WI38 (cell line): ENCODE measurements around the gene ZMYND8.
A peak's percentile ranks its signal among the peaks of the same experiment; 100 is the strongest.
"Not testable (repeated sequence)": the region's sequence is repeated elsewhere in the genome, so short reads cannot be mapped to it uniquely, and the experiment has no call there.

Experiments
- H3K4me3 ChIP-seq: 2 replicates; pipeline ENCODE4 v1.5.1; 2011; ENCODE audit warnings: low read depth, mild to moderate bottlenecking, control low read depth, low read length
- CTCF ChIP-seq: IDR thresholded peaks from 2 replicates; pipeline ENCODE4 v1.5.1; 2012; ENCODE audit warnings: low read depth, mild to moderate bottlenecking, control low read depth, low read length

The ZMYND8 gene

GRCh38 chr20:47309806-47310426, 46.6 kb downstream of the ZMYND8 start:
- no peak for TF ChIP-seq CTCF

GRCh38 chr20:47309394-47309793, 47.1 kb downstream of the ZMYND8 start:
- TF ChIP-seq CTCF: no peak
- H3K4me3 ChIP-seq: no peak overlapping the region

More at GRCh38 chr20:47309806-47310426, 46.6 kb downstream of the ZMYND8 start:
- H3K4me3 ChIP-seq: no peak overlapping the region

DNA sequence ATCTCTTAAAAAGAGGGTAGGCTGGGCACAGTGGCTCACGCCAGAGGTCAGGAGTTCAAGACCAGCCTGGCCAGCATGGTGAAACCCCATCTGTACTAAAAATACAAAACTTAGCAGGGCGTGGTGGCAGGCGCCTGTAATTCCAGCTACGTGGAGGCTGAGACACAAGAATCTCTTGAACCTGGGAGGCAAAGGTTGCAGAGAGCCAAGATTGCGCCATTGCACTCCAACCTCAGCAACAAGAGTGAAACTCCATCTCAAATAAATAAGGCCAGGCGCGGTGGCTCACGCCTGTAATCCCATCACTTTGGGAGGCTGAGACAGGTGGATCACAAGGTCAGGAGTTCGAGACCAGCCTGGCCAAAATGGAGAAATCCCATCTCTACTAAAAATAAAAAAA, 48.9 kb downstream of the ZMYND8 start:
- H3K4me3 ChIP-seq: not testable (repeated sequence)

DNA sequence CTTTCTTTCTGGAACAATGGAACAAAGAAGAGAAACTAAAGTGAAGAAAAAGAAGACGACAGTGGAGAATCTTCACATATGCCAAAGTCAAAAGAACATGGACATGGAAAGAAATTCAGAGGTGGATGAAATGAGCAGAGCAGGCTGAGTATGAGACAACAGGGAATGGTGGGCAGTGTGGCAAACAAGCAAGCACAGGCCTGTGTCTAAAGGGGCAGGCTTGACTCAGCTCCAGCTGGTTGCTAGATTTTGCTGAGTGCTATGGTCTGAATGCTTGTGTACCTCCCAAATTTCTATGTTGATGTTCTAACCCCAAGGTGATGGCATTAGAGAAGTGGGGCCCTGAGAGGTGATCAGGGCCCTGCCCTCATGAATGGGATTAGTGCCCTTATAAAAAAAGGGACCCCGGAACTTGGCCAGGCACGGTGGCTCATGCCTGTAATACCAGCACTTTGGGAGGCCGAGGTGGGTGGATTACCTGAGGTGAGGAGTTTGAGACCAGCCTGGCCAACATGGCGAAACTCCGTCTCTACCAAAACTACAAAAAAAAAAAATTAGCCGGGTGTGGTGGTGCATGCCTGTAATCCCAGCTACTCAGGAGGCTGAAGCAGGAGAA, 49.6 kb downstream of the ZMYND8 start:
- no peak overlapping the region for H3K4me3 ChIP-seq
- no peak for TF ChIP-seq CTCF

DNA sequence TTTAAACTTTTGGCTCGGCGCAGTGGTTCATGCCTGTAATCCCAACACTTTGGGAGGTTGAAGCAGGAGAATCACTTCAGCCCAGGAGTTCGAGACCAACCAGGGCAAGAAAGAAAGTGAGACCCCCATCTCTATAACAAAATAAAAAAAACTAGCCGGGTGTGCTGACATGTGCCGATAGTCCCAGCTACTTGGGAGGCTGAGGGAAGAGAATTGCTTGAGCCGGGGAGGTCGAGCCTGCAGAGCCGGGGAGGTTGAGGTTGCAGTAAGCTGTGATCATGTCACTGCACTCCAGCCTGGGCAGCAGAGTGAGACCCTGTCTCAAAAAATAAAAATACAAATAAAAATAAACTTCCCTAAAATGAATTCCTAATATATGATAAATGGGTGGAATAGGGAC, 50.4 kb downstream of the ZMYND8 start:
- no peak for TF ChIP-seq CTCF

DNA sequence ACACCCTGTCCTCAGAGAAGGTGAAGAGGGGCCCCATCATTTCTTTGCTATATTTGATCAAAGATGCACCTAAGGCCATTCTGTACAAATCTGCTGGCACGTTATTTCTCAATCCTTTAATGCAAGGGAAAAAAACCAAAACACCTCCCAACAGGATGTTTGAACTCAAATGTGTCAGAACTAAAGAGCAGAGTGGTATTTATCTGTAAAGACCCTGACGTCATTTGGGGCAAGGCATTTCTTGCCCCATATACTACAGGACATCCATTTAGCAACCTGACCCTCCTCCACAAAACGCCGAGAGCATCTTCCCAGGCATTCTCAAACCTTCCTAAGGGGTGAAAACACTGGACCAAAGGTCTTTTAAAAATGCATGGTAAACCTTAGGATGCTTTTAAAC, 50.8 kb downstream of the ZMYND8 start:
- no peak overlapping the region for H3K4me3 ChIP-seq
- TF ChIP-seq CTCF: no peak

More for the DNA sequence above, 50.4 kb downstream of the ZMYND8 start:
- H3K4me3 ChIP-seq: no peak overlapping the region

DNA sequence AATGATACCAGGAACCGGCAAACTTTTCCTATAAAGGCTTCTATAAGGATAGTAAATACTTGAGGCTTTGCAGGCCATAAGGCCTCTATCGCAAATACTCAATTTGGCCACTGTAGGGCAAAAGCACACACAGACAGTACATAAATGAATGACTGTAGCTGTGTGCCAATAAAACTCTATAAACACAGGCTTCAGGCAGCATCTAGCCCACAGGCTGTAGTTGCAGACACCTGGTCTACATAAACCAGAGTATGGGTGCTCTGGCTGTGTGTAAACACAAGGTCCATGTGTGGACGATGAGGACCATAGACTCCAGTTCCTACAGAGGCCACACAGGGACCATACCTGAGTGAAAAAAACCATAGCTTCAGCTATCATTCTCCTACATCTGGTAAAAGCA, 52.2 kb downstream of the ZMYND8 start:
- 0 out of 2 replicates have a peak, but pooled peaks have one; percentile 14 for TF ChIP-seq CTCF
- H3K4me3 ChIP-seq: no peak overlapping the region

DNA sequence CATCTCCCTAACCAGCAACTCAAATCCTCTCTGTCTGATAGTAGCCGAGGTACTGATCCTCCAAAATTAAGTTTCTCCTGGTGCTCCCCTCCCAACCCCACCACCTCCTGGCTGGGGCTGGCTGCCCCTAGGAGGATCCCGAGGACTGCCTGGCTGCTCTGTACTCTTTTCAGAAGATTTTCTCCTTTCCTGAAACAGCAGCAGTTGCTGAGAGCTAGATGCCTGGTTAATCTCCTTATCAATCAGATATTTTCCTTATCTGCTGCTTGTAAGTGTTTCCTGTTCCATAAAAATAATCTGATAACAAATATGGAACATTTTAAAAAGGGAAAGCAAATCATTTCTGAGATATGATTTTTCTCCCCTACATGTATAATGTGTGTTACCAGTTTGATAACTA, 52.8 kb downstream of the ZMYND8 start:
- no peak for TF ChIP-seq CTCF
- H3K4me3 ChIP-seq: no peak overlapping the region
